Measurements from ENCODE around the gene MRPL52.

MRPL52 gene

GRCh38 chr14:22870811-22871223 lies 41.1 kb downstream of the MRPL52 start:
- no peak for DNase-seq (ENCODE audit: low read depth, low spot score)
- H3K4me3 ChIP-seq (ENCODE audit: low read depth, low read length), result peak overlapping the region; percentile 76
- in situ Hi-C loops (cut with HindIII; ENCODE audit: low sequenced_read_pairs), result no loop called here
- TF ChIP-seq, protein P1, sequence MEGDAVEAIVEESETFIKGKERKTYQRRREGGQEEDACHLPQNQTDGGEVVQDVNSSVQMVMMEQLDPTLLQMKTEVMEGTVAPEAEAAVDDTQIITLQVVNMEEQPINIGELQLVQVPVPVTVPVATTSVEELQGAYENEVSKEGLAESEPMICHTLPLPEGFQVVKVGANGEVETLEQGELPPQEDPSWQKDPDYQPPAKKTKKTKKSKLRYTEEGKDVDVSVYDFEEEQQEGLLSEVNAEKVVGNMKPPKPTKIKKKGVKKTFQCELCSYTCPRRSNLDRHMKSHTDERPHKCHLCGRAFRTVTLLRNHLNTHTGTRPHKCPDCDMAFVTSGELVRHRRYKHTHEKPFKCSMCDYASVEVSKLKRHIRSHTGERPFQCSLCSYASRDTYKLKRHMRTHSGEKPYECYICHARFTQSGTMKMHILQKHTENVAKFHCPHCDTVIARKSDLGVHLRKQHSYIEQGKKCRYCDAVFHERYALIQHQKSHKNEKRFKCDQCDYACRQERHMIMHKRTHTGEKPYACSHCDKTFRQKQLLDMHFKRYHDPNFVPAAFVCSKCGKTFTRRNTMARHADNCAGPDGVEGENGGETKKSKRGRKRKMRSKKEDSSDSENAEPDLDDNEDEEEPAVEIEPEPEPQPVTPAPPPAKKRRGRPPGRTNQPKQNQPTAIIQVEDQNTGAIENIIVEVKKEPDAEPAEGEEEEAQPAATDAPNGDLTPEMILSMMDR (IDR thresholded peaks at IDR 0.05; ENCODE audit: low read depth, low read length), result no peak

GRCh38 chr14:22871224-22872032 lies 41.7 kb downstream of the MRPL52 start, which contains the start of gene LRP10:
LRP10 (plus strand) TSS chr14:22871740; CDS start chr14:22872304, 564 bp downstream.
- peak within 1 kb of the TSS; percentile 76 for H3K4me3 ChIP-seq (ENCODE audit: low read depth, low read length)
- in situ Hi-C loops (cut with HindIII; ENCODE audit: low sequenced_read_pairs), result no loop called here
- TF ChIP-seq, protein P1 (IDR thresholded peaks at IDR 0.05; ENCODE audit: low read depth, low read length), result no peak
- DNase-seq (ENCODE audit: low read depth, low spot score), result peak; percentile 89

GRCh38 chr14:22872033-22872832 lies 42.5 kb downstream of the MRPL52 start:
- peak; percentile 90 for DNase-seq (ENCODE audit: low read depth, low spot score)
- in situ Hi-C loops (cut with HindIII; ENCODE audit: low sequenced_read_pairs), result no loop called here
- peak overlapping the region; percentile 76 for H3K4me3 ChIP-seq (ENCODE audit: low read depth, low read length)
- TF ChIP-seq, protein P1 (IDR thresholded peaks at IDR 0.05; ENCODE audit: low read depth, low read length), result peak; percentile 99

- no peak for DNase-seq (ENCODE audit: low read depth, low spot score)
- peak overlapping the region; percentile 76 for H3K4me3 ChIP-seq (ENCODE audit: low read depth, low read length)
- in situ Hi-C loops (cut with HindIII; ENCODE audit: low sequenced_read_pairs), result no loop called here
- TF ChIP-seq, protein P1 (IDR thresholded peaks at IDR 0.05; ENCODE audit: low read depth, low read length), result no peak
Measured at GRCh38 chr14:22872833-22873520, 43.3 kb downstream of the MRPL52 start.

- TF ChIP-seq, protein P1 (IDR thresholded peaks at IDR 0.05; ENCODE audit: low read depth, low read length), result no peak
- no peak for DNase-seq (ENCODE audit: low read depth, low spot score)
- H3K4me3 ChIP-seq (ENCODE audit: low read depth, low read length), result no peak overlapping the region
- in situ Hi-C loops (cut with HindIII; ENCODE audit: low sequenced_read_pairs), result no loop called here
Measured at GRCh38 chr14:22875003-22875747, 45.5 kb downstream of the MRPL52 start.

Measured in astrocyte of the spinal cord (primary cell).